IPS DF 4.7 (cell line): ENCODE measurements around the gene LRP8.
A peak's percentile ranks its signal among the peaks of the same experiment; 100 is the strongest.
"Not testable (repeated sequence)": the region's sequence is repeated elsewhere in the genome, so short reads cannot be mapped to it uniquely, and the experiment has no call there.

ENCODE experiments used
- DNase-seq: peaks from one replicate; pipeline ENCODE4 v3.0.0-alpha.2; 2013; ENCODE audit warnings: low spot score; ENCODE audit errors: extremely low read depth

The LRP8 gene

DNA sequence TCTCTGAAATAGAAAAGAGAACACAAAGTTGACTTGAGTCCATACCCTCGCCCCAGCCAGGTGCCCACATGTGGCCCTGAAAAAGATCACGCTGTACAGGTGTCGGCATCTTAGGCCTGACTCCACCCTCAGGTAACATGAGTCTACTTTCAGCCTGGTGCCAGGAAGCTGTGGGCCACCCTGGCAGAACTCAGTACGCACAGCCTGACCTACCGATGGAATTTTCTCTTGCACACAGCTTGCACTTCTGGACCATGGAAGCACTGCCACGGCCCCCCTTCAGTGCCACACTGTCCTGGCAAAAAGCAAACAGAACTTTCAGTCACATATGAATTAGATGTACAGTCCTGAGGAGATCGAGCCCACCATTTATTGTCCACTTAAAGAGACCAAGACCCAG, 109.7 kb downstream of the LRP8 start:
- DNase-seq: no peak

DNA sequence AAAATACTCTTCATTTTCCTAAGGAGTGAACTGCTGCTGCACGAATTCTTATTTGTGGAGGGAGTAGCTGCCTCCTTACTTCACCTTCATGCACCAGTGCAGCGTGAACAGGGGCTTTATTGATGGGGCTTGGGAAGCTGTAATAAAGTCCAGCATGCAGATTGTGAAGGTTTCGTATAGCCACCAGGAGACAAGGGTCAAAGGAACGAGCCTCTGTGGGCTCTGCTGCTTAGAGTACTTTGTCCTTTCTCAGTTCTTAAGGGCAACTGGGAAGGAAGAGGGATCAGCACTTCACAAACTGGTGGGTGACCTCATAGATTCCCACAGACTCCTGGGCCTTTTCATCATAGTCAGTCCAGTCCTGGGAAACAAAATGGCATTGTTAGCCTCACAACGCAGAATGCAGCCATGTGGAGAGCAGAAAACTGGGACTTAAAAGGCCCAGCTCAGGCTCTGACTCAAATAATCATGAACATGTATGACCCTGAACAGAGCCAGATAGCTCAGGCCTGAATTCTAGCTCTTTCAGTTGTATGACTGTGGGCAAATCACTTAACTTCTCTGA, 113.4 kb downstream of the LRP8 start:
- no peak for DNase-seq

DNA sequence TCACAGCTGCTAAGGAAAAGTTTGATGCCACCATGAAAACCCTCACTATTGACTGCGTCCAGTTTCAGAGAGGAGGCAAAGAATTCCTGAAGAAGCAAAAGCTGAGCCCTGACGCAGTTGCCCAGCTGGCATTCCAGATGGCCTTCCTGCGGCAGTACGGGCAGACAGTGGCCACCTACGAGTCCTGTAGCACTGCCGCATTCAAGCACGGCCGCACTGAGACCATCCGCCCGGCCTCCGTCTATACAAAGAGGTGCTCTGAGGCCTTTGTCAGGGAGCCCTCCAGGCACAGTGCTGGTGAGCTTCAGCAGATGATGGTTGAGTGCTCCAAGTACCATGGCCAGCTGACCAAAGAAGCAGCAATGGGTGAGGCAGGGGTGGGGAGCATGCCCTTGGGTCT, 116.9 kb downstream of the LRP8 start:
- no peak for DNase-seq

DNA sequence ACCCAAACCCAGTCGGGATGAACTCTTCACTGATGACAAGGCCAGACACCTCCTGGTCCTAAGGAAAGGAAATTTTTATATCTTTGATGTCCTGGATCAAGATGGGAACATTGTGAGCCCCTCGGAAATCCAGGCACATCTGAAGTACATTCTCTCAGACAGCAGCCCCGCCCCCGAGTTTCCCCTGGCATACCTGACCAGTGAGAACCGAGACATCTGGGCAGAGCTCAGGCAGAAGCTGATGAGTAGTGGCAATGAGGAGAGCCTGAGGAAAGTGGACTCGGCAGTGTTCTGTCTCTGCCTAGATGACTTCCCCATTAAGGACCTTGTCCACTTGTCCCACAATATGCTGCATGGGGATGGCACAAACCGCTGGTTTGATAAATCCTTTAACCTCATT, 117.5 kb downstream of the LRP8 start:
- no peak for DNase-seq

DNA sequence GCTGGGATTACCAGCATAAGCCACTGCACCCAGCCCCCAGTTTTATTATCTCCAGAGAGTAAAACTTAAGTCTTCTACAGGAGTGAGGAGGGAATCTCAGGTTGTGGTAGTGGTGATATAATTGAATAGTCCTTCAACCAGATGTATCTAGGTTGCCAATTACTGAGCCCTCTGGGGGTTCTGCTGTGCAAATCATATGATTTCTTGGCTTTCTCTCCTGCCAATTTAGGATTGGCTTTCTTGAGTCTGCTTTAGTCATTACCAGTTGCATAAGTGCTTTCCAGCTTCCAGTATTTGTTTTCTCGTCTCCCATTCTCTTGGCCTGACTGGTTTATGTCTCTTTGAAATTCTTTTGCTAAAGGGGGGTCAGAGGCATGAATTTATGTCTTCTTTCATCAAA, 120.1 kb downstream of the LRP8 start:
- DNase-seq: no peak

DNA sequence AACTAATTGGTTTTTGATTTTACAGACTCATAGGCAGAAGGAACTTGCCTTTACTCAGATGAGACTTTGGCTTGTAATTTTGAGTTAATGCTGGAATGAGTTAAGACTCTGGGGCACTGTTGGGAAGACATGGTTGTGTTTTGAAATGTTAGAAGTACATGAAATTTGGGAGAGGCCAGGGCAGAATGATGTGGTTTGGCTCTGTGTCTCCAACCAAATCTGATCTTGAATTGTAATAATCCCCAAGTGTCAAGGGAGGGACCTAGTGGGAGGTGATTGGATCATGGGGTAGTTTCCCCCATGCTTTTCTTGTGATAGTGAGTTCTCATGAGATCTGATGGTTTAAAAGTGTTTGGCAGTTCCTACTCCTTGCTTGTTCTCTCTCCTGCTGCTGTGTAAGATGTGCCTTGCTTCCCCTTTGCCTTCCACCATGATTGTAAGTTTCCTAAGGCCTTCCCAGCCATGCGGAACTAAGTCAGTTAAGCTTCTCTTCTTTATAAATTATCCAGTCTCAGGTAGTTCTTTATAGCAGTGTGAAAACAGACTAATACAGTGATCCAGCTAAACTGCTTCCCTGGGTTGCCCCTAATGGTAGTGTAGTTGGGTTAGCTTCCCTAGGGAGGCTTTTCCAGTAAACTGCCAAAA, 121.0 kb downstream of the LRP8 start:
- no peak for DNase-seq

DNA sequence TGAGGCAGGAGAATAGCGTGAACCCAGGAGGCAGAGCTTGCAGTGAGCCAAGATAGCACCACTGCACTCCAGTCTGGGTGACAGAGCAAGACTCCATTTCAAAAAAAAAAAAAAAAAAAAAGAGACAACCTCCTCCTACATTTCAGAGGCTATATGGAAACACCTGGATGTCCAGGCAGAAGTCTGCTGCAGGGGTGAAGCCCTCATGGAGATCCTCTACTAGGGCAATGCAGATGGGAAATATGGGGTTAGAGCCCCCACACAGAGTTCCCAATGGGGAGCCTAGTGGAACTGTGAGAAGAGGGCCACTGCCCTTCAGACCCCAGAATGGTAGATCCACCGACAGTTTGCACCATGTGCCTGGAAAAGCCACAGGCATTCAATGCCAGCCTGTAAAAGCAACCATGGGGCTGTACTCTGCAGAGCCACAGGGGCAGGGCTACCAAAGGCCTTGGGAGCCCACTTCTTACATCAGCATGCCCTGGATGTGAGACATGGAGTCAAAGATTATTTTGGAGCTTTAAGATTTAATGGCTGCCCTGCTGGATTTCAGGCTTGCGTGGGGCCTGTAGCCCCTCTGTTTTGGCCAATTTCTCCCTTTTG, 121.7 kb downstream of the LRP8 start:
- not testable (repeated sequence) for DNase-seq

DNA sequence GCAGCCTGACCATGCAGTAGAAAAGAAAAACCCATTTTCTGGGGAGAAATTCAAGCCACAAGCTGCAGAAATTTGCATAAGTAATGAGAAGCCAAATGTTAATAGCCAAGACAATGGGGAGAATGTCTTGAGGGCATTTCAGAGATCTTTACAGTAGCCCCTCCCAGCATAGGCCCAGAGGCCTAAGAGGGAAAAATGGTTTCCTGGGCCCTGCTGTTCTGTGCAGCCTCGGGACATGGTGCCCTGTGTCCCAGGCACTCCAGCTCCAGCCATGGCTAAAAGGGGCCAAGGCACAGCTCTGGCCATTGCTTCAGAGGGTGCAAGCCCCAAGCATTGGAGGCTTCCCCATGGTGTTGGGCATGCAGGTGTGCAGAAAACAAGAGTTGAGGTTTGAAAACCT, 122.4 kb downstream of the LRP8 start:
- DNase-seq: not testable (repeated sequence)

DNA sequence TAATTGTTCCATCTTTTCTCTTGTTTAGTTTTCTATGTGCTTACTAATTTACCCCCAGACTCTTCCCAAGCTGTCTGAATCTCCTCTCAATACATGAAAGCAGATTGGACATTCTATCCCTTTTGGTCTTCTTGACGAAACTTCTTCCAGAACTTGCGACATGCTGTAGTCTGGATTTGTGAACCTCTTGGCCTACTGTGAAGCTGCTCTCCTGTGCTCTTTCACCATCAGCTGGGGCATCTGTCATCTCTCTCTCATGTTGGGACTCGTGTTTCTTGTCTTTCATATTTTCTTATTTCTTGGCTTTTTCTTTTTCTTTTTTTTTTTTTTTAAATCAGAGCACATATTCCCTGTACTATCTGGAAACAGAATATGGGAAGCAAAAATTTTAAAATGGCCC, 124.4 kb downstream of the LRP8 start:
- DNase-seq: no peak

DNA sequence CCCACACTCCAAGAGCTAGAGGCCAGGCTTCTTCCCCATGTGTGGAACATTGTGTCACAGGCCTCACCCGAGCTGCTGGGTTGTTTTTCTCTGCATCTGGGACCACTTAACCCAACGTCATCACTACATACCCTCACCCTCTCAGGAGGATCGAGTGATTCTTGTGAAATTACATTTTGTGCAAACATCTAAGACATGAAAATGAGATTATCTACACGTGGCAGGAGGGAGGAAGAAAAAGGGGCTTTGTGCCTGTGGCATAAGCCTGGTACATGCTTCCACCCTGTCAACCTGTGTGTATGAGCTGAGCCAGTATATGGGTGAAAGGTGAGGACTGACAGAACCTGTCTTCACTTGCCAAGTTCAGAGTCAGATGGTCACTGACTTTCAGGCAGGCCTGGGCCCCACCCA, 129.6 kb downstream of the LRP8 start:
- DNase-seq: no peak

DNA sequence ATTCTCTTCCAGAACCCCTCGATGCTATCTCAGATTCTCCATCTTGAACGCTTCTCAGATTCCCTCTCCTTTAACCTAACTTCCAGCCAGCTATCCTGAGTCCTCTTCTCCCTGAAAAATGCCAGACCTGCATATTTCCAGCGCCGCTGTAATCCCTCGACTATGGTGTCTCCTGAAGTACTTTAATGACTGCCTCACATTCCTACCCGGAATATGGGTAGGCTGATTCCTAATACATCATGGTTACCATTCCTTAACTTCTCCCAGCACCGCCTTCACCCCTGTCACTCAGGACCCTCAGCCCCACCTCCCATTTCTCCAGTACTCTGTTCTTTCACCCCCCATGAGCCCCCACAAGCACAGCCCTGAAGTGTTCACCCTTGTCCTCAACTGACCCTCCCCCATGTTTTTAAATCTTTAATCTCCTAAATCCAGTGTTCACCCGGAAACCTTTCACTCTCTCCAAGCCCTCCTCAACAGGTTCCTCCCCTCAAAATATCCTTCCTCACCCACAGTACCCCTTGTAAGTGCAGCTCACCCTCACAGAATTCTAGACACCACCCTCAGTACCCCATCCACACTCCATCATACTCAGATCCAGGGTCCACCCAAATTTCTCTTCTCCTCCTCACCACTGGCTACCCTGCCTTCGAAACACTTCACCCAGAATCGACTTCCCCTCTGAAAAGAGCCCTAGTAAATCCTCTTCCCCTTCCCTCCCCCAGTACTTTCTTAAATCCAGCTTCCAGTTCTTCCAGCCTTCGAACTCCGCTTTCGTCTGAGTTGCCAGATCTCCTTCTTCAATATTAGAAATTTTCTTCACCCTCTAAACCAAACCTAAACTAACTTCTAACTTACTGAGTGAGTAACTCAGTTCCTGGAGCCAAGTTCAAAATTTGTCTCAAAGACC, 130.3 kb downstream of the LRP8 start:
- DNase-seq: no peak

DNA sequence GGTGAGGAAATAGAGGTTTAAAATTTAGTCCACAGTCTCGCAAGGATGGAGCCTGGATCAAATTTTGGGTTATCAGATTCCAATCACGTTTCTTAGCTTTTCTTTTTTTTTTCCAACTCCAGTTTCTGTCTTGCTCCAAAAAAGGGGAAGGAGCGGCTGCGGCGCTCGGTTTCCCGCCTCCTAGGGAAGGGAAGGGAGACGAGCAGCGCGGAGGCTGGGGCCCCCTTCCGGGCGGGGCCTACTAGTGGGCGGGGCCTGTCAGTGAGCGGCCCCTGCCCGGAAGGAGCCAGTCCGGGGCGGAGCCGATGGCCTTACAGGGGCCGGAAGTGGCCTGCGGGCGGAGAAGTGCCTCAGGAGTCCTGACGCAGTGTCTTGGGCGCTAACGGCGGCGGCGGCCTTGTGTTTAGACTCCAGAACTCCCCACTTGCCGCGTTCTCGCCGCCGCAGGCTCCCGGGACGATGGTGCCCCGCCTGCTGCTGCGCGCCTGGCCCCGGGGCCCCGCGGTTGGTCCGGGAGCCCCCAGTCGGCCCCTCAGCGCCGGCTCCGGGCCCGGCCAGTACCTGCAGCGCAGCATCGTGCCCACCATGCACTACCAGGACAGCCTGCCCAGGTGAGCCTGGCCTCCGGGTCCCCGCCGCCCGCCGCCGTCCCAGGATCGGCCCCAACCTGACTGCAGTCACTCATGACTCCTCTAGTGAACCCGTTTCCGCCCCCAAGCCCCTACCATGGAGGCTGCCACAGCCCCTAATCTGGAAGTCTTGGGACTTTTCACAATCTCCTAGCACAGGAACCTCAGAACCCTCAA, 131.2 kb downstream of the LRP8 start, which contains the start of gene CPT2:
Gene CPT2, plus strand, starts transcription at position 340 of the 806 bp plus-strand sequence. Its CDS starts 120 bp downstream, at position 460.
- DNase-seq: peak; percentile 64

DNA sequence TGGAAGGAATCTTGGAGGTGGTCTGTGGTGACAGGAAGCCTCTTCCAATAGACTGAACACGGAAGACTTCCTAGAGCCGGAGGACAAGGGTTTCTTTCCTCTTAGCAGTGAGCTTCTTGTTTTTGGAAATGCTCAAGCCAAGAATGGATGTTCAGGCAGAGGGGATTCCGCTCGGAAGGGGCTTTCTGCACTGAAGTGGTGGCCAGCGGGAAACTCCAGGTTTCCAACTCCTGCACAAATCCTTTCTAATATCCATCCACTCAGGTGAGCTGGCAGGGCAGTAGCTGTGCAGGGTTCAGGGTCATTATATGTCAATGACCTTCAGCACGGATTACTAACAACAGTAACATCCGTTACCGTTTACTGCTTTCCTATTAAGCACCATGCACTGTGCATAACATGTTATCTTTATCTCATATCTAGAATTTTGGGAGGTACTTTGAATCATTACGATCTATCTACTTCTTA, 131.8 kb downstream of the LRP8 start:
- no peak for DNase-seq

DNA sequence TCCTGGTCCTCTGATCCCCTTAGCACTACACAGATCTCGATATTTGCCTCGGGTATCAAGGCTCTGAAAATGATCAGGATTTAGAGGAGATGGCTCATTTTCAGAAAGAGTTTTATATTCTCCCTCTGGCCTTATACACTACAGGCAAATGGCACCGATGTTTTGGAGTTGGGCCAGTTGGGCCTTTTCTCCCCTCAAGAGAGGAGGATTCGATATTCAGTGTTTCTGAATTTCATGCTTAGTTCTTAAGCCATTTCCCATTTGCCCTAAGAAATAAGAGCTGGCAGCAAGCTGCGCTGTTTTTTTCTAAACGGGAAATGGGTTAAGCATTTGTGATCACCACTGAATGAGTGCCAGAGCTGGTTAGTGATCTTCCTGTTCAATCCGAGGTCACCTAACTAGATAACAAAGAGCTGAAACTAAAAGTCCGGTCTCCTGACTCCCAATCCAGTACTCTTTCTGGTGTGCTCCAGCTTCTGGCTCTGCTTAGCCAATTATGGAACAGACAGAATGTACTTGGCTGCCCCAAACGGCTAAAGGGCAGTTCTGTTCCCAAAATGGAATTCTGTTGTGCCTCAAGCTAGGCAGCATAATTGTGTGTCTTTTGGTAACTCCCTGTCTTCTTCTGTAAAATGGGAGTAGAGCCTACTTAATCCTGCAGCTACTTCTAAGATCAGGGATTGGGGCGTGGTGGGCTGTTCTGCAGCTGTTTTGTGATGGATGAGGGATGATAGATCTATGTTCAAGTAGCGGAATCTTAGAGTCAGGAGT, 132.4 kb downstream of the LRP8 start:
- no peak for DNase-seq
